Fibroblast of mammary gland (primary cell): ENCODE data around the gene PLIN1.

Experiments
- DNase-seq: peaks from one replicate; pipeline ENCODE4 v3.0.0-alpha.2; 2010; ENCODE audit warnings: low read depth
- H3K4me3 ChIP-seq: 2 replicates; pipeline ENCODE4 v1.5.1; 2011; ENCODE audit warnings: low read depth, mild to moderate bottlenecking, low read length, moderate library complexity; ENCODE audit not compliant: control insufficient read depth
- CTCF ChIP-seq: conservative IDR thresholded peaks from 2 replicates; pipeline ENCODE4 v1.5.1; 2011; ENCODE audit warnings: low read depth, low read length, inconsistent platforms; ENCODE audit not compliant: control insufficient read depth, insufficient read depth

The PLIN1 gene

GRCh38 chr15:89668171-89668570, 11.0 kb downstream of the PLIN1 start:
- no peak overlapping the region for H3K4me3 ChIP-seq
- no peak for DNase-seq
- no peak for TF ChIP-seq CTCF

- H3K4me3 ChIP-seq: no peak overlapping the region
- DNase-seq: no peak
- TF ChIP-seq CTCF: no peak
These were observed 11.5 kb downstream of the PLIN1 start for GRCh38 chr15:89667706-89667960.

- no peak for TF ChIP-seq CTCF
- H3K4me3 ChIP-seq: no peak overlapping the region
- DNase-seq: no peak
These were observed 12.1 kb downstream of the PLIN1 start for GRCh38 chr15:89666858-89667705.

GRCh38 chr15:89666184-89666857, 12.8 kb downstream of the PLIN1 start:
- no peak for TF ChIP-seq CTCF
- no peak for DNase-seq
- peak overlapping the region; percentile 8 for H3K4me3 ChIP-seq

- peak overlapping the region; percentile 29 for H3K4me3 ChIP-seq
- TF ChIP-seq CTCF: no peak
- DNase-seq: peak; percentile 57
These were observed 13.6 kb downstream of the PLIN1 start for GRCh38 chr15:89665449-89666181.

GRCh38 chr15:89664441-89665350, 14.5 kb downstream of the PLIN1 start:
- no peak for TF ChIP-seq CTCF
- DNase-seq: no peak
- H3K4me3 ChIP-seq: peak overlapping the region; percentile 29
